ENCODE measurements around the gene IGFBP1. TPM values are rescaled to one million over a fixed set of nuclear protein-coding genes. Genes with fewer than 3 reads are reported as not detected.

The IGFBP1 gene
- total and polyA plus RNA-seq, 2 of the 13 experiments (the other 11 are each of a cell fraction or from before 2014, with no cell fraction given) = 5.4 to 885 TPM

- TF ChIP-seq ZNF138 (CRISPR knock-in tag; IDR thresholded peaks at IDR 0.05; ENCODE audit: low read depth) (0 out of 2 replicates have a peak, but pooled peaks have one; percentile 55), ZGPAT (CRISPR knock-in tag; IDR thresholded peaks at IDR 0.05) (0 out of 2 replicates have a peak, but pooled peaks have one; percentile 17), ZNF687 (CRISPR knock-in tag; IDR thresholded peaks at IDR 0.05) (peak; percentile 76), HES4 (CRISPR knock-in tag; IDR thresholded peaks at IDR 0.05; ENCODE audit: borderline replicate concordance) (no peak), RNF219 (CRISPR knock-in tag; IDR thresholded peaks at IDR 0.05) (no peak), MXD3 (CRISPR knock-in tag; IDR thresholded peaks at IDR 0.05) (0 out of 2 replicates have a peak, but pooled peaks have one; percentile 17), UBTF (CRISPR knock-in tag; IDR thresholded peaks at IDR 0.05) (peak; percentile 39; the same call in 1 of the 2 replicates), ZC3H13 (CRISPR knock-in tag; IDR thresholded peaks at IDR 0.05) (no peak), ZNF607 (CRISPR knock-in tag; IDR thresholded peaks at IDR 0.05; ENCODE audit: borderline replicate concordance) (peak; percentile 40; the same call in 1 of the 2 replicates), KAT8 (CRISPR knock-in tag; IDR thresholded peaks at IDR 0.05) (0 out of 2 replicates have a peak, but pooled peaks have one; percentile 32), ZNF580 (CRISPR knock-in tag; IDR thresholded peaks at IDR 0.05; ENCODE audit: borderline replicate concordance, low read depth) (no peak), PLSCR1 (CRISPR knock-in tag; IDR thresholded peaks at IDR 0.05; ENCODE audit: borderline replicate concordance) (no peak), IKZF5 (CRISPR knock-in tag; IDR thresholded peaks at IDR 0.05) (peak; percentile 30; the same call in 1 of the 2 replicates)
These were observed 15.9 kb upstream of the IGFBP1 start (continued) for GRCh38 chr7:45872116-45873034.

Measured in HepG2 (cell line).